ENCODE data around the gene TRIB2. TPM values are rescaled to one million over a fixed set of nuclear protein-coding genes. Genes with fewer than 3 reads are reported as not detected.

The TRIB2 gene
- polyA plus RNA-seq, 3 donors = 188 to 212 (median 192) TPM

DNA sequence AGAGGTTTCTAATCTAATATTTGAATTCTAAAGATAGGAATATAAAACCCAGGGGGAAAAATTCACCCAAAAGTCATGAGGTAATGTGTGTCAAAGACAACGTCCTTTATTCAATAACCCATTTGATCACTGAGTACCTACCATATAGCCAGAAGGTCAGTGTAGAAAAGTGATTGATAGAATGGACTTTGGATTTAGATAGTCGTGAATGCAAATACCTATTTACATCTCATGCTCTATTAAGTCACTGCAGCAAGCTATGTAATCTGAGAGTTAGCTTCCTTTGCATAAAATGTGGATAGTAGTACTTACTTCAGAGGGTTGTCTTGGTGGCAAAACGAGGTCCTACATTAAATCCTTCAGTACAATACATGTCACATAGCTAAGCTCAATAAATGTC lies 27.8 kb upstream of the TRIB2 start:
- DNase-seq = no peak

DNA sequence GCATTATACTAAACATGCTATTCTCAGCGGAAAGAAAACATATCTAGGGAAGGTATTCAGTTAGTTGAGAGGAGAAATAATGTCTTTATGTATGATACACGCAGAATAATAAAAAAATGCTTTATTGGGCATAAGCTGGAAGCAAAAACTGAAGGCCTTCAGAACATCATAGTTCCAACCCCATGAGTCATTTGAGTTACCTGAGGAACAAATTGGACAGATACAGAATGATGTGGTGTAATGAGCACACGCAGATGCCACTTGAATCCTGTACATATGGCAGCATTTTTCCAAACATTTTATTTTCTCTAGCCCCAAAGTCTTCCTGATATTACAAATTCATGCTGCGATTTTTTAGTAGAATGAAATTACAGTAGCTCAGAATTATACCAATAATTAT lies 23.2 kb upstream of the TRIB2 start:
- no peak for DNase-seq

DNA sequence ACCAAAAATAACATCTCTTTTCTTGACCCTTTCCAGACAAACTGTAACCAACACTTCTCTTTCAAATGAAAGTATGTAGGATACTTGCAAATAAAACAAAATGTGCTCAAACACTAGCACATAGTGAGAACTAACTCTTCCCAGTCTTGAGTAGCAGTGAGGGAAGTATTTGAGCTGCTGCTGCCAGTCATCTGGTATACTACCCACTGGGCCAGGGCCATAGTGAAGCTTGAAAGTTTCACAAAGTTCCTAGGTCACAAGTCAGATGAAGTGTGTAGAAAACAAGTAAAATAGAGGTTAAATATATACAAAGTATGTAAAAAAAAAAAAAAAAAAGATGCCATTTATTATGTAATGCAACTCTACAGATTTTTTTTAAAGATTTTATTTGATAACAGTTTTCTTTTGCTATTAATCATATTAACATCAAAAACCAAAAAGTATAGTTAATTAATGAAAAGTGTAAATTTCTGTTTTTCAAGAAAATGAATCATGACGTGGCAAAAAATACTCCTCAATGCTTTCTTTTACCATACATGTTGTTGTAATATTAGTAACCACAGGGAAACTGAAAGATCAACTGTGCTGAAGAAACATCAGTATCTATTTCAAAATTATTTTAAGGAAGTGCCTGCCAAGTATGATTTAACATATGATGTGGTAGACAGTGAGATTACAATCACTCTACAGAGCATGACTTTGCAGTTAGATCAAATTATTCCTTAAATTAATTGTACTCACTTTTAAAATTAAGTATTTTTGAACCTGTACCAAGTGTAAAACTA lies 21.6 kb upstream of the TRIB2 start:
- no peak for DNase-seq

DNA sequence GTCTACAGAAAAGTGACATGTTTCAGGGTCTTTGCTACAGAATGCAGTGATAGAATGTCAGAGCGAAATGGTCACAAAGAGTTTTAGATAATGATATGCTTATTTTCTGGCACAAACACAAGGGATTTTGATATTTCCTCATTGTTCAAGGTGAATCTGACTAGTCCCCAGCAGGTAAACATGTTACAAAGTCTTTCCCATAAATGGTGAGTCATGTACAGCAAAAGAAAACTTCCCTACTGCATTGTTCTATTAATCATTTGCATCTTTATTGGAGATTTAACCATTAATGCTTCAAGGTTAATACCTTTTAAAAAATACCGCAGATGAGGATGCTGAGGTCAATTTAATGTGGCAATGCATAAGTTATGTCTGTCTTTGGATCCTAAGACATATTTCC lies 19.1 kb upstream of the TRIB2 start:
- no peak for DNase-seq

DNA sequence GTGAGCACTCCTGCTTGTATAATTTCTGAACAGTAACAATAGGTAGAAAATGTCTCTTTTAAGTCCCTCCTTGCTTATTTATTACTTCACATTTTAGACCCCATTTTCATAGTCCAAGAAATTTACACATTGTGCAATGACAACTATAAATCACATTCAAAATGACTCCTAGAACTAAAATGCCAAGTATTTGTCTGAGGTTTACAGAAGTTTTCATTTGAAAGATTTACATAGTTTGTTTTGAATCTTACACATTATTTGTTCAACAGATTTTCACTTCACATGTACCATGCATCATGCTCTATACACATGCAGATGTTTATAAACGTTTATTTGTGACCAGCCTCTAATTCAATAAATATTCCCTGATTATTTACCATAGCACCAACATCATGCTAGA lies 15.7 kb upstream of the TRIB2 start:
- DNase-seq = no peak

DNA sequence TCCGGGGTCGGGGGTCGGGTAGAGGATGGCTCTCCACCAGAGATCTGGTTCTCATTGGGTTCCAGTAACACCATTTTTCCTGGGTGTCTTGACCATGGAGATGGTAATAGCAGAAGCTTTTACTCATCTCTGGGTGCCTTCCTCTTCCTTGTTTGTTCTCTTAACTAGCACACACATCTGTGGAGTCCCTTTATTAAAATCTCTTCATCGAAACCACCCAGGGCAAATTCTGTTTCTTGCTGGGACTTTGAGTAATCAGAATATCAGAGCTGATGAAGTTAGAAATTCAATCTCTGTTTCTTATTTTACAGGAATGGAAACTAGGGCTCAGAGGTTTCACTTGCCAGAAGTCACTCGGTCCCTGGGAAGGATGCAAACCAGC lies 15.0 kb upstream of the TRIB2 start:
- DNase-seq = no peak

DNA sequence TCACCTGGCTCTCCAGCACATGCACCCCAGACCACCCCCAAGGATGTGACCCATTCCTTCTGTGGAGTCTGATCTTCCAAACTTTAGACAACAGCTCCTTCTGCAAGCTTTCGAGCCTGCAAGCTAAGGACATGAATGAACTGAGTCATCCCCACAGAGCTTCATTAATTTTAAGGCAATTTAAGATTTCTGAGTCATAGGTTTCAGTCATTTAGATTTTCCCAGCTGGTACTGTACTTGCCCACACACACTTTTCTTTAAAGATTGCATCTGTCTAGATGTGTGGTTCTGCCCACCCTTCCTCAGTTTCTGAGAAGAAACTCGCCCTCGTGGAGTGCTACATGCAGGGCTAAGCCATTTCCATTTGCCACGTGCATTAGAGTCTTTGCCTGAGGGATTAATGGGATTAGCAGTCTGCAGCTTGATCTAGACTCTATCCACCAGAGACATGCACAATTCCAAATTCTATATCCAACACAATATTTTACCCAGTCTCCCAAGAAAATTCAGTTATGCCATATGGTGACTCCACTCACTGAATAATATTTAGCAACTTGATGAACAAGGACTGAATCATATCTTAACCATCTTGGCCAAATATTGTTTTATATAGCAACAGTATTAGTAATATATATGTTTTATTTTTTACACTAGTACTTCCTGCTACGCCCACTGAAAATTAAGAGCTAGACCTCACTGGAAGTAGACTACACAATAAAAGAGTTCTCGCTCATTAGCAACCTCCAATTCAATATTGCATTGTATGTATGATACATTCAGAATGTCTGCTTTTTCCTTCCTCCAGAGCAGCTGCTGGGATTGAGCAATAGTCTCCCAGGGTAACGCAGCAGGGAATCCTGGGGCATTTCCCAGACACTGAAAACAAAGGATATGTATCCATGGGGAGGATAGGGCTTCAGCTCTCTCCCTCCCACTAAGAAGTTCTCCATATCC lies 14.3 kb upstream of the TRIB2 start:
- no peak for DNase-seq

DNA sequence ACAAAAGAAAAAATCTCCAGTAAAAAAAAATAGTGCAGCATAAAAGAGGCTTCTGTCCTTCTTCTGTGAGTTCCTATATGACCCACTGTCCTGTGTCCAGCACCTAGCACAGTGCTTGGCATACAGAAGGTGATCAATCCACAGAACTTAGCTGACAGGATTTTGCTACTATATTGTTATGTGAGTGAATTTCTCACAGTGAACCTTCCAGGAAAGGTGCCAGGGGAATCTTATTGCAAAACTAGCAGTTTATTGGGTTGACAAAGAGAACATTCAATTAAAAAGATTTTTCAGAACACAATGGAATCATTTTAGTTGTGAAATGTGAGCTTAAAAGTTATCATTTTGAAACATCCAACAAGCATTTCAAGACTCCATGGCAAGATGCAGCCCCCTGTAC lies 12.4 kb upstream of the TRIB2 start:
- DNase-seq = no peak

DNA sequence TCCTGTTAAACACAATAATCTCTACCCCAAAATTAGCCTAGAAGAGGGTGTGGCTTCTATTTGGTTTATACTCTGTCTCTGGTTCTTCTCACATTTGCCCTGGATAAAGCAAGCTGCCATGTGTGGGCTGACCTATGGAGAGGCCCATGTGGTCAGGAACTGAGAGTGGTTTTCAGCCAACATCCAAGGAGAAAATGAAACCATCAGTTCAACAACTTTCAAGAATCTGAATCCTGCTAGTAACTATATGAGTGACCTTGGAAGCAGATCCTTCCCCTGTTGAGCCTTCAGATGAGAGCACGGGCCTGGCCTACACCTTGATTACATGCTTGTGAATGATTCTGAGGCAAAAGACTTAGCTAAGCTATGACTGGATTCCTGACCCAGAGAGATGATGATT lies 11.5 kb upstream of the TRIB2 start:
- no peak for DNase-seq

DNA sequence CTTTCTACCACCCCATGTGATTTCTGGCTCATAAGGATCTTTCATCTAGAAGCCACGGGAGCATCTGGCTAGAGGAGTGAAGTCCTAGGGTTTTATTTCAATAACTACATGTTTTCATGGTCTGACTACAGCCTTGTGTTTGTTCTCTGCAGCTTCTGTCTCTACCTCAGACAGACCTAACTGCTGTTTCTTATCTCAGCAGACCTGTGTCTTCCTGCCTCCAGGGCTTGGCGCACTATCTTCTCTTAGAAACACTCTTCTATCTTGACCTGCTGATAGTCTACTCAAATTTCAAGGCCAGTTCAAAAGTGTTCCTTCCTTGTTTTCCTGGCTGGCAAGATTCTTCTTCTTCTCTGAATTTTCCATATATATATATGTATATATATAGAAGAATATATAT lies 11.0 kb upstream of the TRIB2 start:
- no peak for DNase-seq

DNA sequence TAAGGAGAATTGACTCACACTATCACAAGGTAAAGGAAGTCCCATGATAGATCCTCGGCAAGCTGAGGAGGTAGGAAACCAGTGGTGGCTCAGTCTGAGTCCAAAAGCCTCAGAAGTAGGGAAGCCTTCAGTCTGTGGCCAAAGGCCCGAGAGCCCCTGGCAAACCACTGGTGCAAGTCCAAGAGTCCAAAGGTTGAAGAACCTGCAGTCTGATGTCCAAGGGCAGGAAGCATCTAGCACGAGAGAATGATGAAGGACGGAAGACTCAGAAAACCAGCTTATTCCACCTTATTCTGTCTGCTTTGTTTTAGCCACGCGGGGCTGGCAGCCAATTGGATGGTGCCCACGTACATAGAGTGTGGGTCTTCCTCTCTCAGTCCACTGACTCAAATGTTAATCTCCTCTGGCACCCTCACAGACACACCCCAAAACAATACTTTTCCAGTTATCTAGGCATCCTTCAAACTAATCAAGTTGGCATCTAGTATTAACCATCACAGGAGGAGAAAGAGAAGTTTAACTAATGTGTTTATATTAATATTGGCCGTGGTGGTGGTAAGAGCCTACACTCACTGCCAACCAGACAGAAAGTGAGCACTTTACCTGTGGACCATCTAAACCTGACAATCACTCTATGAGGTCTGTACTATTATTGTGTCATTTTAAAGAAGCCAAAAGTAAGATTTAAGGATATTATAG lies 8.1 kb upstream of the TRIB2 start:
- no peak for DNase-seq

DNA sequence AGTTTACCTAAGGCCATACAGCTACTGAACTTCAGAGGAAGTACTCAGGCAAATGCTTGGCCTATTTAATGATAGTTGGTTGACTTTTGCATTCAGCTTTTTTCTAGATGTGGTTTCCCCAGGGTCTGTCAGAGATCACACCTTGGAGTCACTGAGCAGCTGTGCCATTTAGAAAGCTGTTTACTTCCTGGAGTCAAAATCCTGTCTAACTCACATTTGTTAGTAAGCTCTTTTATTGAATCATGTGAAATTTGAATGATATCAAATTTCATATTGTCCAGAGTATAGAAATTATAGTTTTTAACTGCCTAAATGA lies 7.6 kb upstream of the TRIB2 start:
- DNase-seq = no peak

DNA sequence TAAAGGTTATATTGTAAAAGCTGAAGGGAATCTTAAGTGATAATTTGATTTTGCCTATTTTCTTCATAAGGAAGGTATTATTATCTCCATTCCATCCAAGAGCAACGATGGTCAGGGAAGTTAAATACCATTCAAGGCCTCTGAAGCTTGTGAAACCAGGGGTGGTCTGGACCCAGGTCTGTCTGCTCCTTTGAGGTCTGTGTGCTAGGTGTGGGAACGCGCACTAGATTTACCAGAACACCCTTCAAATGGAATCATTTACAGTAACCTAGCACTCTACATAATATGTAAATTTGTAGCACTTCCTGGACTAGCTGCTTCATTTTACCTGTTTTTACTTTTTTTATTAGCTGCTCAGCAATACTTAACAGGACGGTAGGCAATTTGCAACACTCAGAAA lies 6.4 kb upstream of the TRIB2 start:
- DNase-seq = no peak

DNA sequence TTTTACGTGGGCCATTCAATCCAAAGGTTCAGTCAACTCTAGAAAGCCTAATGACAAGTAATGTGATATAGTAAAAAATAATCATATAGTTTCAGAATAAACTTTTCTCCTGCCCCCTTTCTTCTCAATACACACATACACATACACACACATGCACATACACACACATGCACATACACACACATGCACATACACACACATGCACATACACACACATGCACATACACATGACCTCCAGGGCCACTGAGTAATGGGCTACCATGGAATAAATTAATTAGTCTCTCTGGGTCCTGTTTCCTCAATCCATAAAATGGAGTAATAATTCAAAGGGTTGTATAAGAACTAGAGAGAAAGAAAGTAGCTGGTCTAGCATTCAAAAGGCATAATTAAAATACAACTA lies 5.4 kb upstream of the TRIB2 start:
- no peak for DNase-seq

DNA sequence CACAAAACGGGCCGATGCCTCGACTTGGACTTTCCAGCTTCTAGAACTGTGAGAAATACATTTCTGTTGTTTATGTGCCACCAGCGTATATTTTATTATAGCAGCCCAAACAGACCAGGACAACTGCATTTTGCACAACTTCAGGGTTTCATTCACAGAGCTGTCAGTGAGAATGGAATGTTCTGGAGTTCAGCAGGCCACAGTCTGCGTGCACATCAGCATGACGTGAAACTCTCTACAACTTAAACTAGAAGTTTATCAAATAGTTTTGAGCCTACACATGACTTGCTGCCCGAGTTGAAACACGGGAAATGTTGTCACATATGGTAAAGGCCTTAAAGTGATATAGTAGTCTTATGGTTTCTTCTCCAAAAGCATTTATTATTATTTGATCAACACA lies 3.9 kb upstream of the TRIB2 start:
- DNase-seq = no peak

DNA sequence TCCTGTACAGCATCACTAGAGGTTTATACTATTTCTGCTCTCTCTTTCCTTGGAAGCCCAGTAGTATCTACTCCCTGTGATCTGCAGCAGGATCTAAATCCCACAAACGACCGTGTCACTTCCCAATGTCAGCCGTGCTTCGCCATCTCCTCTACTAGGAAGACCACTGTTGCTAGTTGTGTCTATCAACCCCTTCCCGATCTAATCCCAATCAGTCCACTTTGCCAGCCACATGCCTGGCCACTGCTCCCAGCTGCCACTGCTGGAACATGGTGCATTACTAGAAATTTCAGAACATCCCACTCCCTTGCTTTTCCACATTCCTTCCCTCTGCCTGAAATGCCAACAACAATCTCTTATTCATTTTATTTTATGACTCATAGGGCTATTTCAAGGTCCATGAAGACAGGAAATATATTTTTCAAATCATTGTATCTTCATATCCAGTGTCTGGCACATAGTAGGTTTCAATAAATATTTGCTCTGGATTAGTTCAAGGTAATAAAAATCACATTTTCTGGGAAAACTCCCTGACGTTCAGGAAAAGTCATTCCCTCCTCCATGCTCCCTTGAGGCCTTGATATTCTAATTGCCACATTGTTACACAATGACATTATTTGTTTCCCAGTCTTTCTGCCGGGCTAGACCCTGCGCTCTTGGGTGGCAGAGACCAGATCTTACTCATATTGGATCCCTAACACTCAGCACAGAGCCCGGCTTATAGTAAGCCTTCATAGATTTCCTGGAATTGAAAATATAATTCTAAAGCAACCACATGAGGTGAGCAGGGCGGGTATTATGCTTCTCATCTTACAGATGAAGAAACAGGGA lies 2.1 kb upstream of the TRIB2 start:
- no peak for DNase-seq

DNA sequence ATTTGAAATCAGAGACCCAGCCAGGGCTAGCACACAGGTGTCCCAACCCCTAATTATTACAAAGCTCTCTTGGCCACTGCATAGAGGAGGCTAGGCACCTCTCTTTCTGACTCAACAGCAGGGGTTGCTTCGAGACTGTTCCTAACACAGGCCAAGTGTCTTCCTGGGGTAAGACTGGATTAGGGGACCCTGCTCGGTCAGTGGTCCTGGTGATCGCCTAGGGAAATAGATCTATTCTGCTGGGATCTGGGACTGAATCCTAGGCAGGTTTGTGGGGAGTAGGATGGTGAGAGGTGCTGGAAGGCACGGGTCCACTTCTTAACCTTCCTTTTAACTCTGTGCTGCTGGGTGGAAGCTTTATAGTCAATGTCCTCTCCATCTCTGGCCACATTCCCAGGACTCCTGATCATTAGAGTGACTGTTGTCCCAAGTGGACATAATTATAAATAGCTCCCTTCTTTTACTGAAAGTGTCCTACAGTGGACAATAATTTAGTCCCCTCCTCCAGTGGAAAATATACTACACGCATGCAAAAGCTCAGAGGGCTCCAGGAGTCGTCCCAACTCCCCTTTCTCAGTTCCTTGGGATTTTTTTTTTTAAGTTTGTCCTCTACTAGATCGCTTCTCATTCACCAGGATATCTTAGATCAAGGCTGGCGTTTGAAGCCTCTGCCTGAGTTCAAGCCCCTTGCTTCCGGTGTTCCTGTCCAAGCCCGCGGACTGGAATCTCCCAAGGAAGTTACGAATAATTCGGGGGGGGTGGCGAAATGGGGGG lies 1.3 kb upstream of the TRIB2 start:
- DNase-seq = no peak

DNA sequence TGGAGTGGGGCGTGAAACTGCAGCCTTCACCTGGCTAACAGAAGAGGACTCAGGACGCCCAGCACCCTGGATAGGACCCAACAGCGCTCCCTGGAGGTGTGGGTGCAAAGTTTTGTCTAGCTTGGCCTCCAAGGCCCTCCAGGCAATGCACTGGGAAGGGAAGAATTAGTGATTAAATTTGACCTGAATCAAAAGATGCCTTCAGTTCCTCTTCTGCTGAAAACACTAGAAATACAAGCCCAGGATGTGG lies 779 bp upstream of the TRIB2 start:
- peak; percentile 88 for DNase-seq

DNA sequence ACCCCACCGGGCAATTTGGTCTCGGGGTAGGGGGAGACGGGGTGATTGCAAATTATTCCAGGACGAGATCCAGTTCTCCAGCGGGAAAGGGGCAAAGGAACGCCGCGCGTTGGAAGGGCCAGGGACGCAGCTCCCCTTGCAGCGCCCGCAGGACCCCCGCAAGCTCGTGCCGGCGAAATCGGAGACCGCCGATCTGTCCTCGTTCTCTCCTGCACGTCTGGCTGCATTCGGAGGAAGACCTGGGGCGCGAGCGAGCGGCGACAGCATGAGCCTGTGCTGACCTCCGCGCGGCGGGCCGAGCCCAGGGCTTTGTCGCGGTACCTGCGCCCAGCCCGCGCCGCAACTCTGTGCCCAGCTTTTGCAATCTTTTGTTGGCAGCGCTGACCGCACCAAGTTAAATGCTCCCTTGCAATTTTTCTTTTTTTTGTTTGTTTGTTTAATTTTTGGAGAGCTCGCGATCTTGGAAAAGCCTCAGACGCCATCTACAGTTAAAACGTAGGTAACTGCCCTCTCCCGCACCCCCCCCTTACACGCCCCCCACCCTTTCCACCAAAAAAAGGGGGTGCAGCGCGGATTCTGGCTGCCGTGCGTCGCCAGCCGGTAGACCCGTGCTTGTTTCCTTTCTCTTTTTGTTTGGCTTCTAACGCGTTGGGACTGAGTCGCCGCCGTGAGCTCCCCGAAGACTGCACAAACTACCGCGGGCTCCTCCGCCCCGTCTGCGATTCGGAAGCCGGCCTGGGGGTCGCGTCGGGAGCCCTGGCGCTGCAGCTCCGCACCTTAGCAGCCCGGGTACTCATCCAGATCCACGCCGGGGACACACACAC lies 667 bp downstream of the TRIB2 start:
- peak; percentile 66 for DNase-seq

DNA sequence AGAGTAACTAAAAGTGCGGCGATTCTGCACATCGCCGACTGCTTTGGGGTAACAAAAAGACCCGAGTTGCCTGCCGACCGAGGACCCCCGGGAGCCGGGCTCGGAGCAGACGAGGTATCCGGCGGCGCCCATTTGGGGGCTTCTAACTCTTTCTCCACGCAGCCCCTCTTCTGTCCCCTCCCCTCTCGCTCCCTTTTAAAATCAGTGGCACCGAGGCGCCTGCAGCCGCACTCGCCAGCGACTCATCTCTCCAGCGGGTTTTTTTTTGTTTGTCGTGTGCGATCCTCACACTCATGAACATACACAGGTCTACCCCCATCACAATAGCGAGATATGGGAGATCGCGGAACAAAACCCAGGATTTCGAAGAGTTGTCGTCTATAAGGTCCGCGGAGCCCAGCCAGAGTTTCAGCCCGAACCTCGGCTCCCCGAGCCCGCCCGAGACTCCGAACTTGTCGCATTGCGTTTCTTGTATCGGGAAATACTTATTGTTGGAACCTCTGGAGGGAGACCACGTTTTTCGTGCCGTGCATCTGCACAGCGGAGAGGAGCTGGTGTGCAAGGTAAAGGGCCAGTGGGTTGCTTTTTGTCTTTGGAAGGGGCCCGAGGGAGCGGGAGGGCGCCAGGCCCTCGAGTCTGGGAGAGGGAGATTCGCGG lies 1.4 kb downstream of the TRIB2 start:
- no peak for DNase-seq

Measured in renal pelvis (tissue), 4 donors.